HEK293 (cell line): ENCODE measurements around the gene RGS12.
A peak's percentile ranks its signal among the peaks of the same experiment; 100 is the strongest.

ENCODE experiments used
- CTCF ChIA-PET: fragments of 350-600 bp; formaldehyde crosslinking; extraction: SDS; loops from one replicate; lab custom pipeline; 2021; ENCODE audit warnings: antibody characterized with exemption; lab: Yijun Ruan, JAX
- POLR2A ChIA-PET: fragments of 300-600 bp; formaldehyde crosslinking; extraction: SDS; loops from one replicate; lab custom pipeline; 2020; ENCODE audit warnings: antibody characterized with exemption, inconsistent platforms; lab: Yijun Ruan, JAX
- H3K27ac ChIP-seq: fragments of 200-500 bp; sonication (Bioruptor generic); 2 replicates; pipeline ENCODE4 v1.5.1; 2014; ENCODE audit warnings: low read depth, low read length, control low read depth, inconsistent platforms; ENCODE audit errors: extremely low read depth
- H3K36me3 ChIP-seq, 2 experiments: fragments of 200-500 bp in 1 of 2; sonication (Bioruptor generic) in 1 of 2; 1 replicate in 1 of 2; 2 replicates in 1 of 2; pipeline ENCODE4 v1.5.1; 2014 to 2017; ENCODE audit warnings: inconsistent platforms in 2 of 2, low read length in 2 of 2; ENCODE audit not compliant: control insufficient read depth in 2 of 2, insufficient read depth in 1 of 2
- H3K4me1 ChIP-seq: fragments of 200-500 bp; sonication (Bioruptor generic); 2 replicates; pipeline ENCODE4 v1.5.1; 2014; ENCODE audit warnings: mild to moderate bottlenecking, low read length, inconsistent platforms; ENCODE audit not compliant: control insufficient read depth, insufficient read depth
- H3K4me3 ChIP-seq: 2 replicates; pipeline ENCODE4 v1.5.1; 2011; ENCODE audit warnings: low read depth, mild to moderate bottlenecking, control low read depth, low read length, moderate library complexity
- H3K9me3 ChIP-seq: fragments of 200-500 bp; sonication (Bioruptor generic); 2 replicates; pipeline ENCODE4 v1.5.1; 2014; ENCODE audit warnings: low read depth, low read length, inconsistent platforms; ENCODE audit not compliant: control insufficient read depth, insufficient read depth
- GLIS1 ChIP-seq: fragments of 450-650 bp; formaldehyde crosslinking; IDR thresholded peaks from 2 replicates; pipeline ENCODE4 v1.5.1; 2016; ENCODE audit warnings: missing biosample characterization, missing genetic modification characterization
- KLF1 ChIP-seq: fragments of 450-650 bp; formaldehyde crosslinking; IDR thresholded peaks from 2 replicates; pipeline ENCODE4 v1.5.1; 2016; ENCODE audit warnings: missing biosample characterization, missing genetic modification characterization
- TRIM28 ChIP-seq: IDR thresholded peaks from 2 replicates; pipeline ENCODE4 v1.6.1; 2011; ENCODE audit warnings: low read length, control low read depth, borderline replicate concordance
- ZBTB17 ChIP-seq: fragments of 450-650 bp; formaldehyde crosslinking; IDR thresholded peaks from 2 replicates; pipeline ENCODE4 v1.5.1; 2016; ENCODE audit warnings: missing biosample characterization, missing genetic modification characterization
- ZFHX2 ChIP-seq: fragments of 450-650 bp; formaldehyde crosslinking; conservative IDR thresholded peaks from 2 replicates; pipeline ENCODE4 v1.5.1; 2016; ENCODE audit warnings: missing biosample characterization, missing genetic modification characterization
- ZNF138 ChIP-seq: fragments of 450-650 bp; formaldehyde crosslinking; IDR thresholded peaks from 2 replicates; pipeline ENCODE4 v1.5.1; 2016; ENCODE audit warnings: missing biosample characterization, missing genetic modification characterization, borderline replicate concordance
- ZNF266 ChIP-seq: fragments of 450-650 bp; formaldehyde crosslinking; IDR thresholded peaks from 2 replicates; pipeline ENCODE4 v1.5.1; 2016; ENCODE audit warnings: missing biosample characterization, missing genetic modification characterization, low read depth
- ZNF626 ChIP-seq: fragments of 450-650 bp; sonication (Bioruptor Pico); formaldehyde crosslinking; IDR thresholded peaks from 2 replicates; pipeline ENCODE4 v1.5.1; 2018; ENCODE audit warnings: missing biosample characterization, missing genetic modification characterization, inconsistent platforms
- ZNF664 ChIP-seq: fragments of 450-650 bp; formaldehyde crosslinking; IDR thresholded peaks from 2 replicates; pipeline ENCODE4 v1.5.1; 2016; ENCODE audit warnings: missing biosample characterization, missing genetic modification characterization
- ZNF747 ChIP-seq: fragments of 450-650 bp; formaldehyde crosslinking; IDR thresholded peaks from 2 replicates; pipeline ENCODE4 v1.5.1; 2016; ENCODE audit warnings: missing biosample characterization, missing genetic modification characterization
- ZNF777 ChIP-seq: fragments of 450-650 bp; formaldehyde crosslinking; IDR thresholded peaks from 2 replicates; pipeline ENCODE4 v1.5.1; 2017; ENCODE audit warnings: missing biosample characterization, missing genetic modification characterization, borderline replicate concordance
- TF ChIP-seq, protein P1 (sequence below): fragments of 450-650 bp; formaldehyde crosslinking; IDR thresholded peaks from 2 replicates; pipeline ENCODE4 v1.5.1; 2016; ENCODE audit warnings: missing biosample characterization, missing genetic modification characterization, low read depth

Gene RGS12

GRCh38 chr4:3303565-3303824 is 10.7 kb downstream of the RGS12 start:
- ChIA-PET CTCF (interaction anchor here (0.6 kb wide), 1 partner anchor 9 kb away, joined by 5 read pairs; no protein-coding TSS in a partner anchor), POLR2A (interaction anchor here (1.2 kb wide), 1 partner anchor 11 kb away, joined by 3 read pairs; no protein-coding TSS in a partner anchor)
- no peak overlapping the region for H3K4me3 ChIP-seq
- H3K4me1 ChIP-seq, result no peaks in the 10 kb centered on the region
- H3K9me3 ChIP-seq, result no peaks in the 10 kb centered on the region
- no peaks in the 10 kb centered on the region for H3K36me3 ChIP-seq
- H3K27ac ChIP-seq, result no peak overlapping the region
- TF ChIP-seq ZNF626 (tag by site-specific recombination) (no peak), ZNF664 (tag by site-specific recombination) (no peak), ZNF138 (tag by site-specific recombination) (no peak), ZNF777 (tag by site-specific recombination) (no peak)

- TF ChIP-seq ZNF266 (tag by site-specific recombination), result no peak
- 0 out of 2 replicates have a peak, but pooled peaks have one; percentile 11 for TF ChIP-seq GLIS1 (tag by site-specific recombination)
- TF ChIP-seq ZNF747 (tag by site-specific recombination), result no peak
- TF ChIP-seq, all 188 proteins: peak for 1
Observed at GRCh38 chr4:3303923-3304710, 11.3 kb downstream of the RGS12 start.

GRCh38 chr4:3304831-3305609 is 12.2 kb downstream of the RGS12 start:
- TF ChIP-seq, protein P1, sequence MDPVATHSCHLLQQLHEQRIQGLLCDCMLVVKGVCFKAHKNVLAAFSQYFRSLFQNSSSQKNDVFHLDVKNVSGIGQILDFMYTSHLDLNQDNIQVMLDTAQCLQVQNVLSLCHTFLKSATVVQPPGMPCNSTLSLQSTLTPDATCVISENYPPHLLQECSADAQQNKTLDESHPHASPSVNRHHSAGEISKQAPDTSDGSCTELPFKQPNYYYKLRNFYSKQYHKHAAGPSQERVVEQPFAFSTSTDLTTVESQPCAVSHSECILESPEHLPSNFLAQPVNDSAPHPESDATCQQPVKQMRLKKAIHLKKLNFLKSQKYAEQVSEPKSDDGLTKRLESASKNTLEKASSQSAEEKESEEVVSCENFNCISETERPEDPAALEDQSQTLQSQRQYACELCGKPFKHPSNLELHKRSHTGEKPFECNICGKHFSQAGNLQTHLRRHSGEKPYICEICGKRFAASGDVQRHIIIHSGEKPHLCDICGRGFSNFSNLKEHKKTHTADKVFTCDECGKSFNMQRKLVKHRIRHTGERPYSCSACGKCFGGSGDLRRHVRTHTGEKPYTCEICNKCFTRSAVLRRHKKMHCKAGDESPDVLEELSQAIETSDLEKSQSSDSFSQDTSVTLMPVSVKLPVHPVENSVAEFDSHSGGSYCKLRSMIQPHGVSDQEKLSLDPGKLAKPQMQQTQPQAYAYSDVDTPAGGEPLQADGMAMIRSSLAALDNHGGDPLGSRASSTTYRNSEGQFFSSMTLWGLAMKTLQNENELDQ (tag by site-specific recombination), result no peak
- TF ChIP-seq ZFHX2 (tag by site-specific recombination), result peak; percentile 32; the same call in 1 of the 2 replicates
- no peak for TF ChIP-seq KLF1
- TF ChIP-seq ZBTB17 (tag by site-specific recombination), result peak; percentile 88
- peak; percentile 61; the same call in 1 of the 2 replicates for TF ChIP-seq TRIM28
- ChIA-PET CTCF (interaction anchor here (0.7 kb wide), 1 partner anchor 14 kb away, joined by 4 read pairs; no protein-coding TSS in a partner anchor), POLR2A (interaction anchor here (1.0 to 1.2 kb wide), 2 partner anchors 11 to 13 kb away, joined by 3 read pairs; no protein-coding TSS in a partner anchor)
- Histone ChIP-seq H3K27ac (no peak overlapping the region), H3K9me3 (no peaks in the 10 kb centered on the region), H3K4me3 (no peak overlapping the region; the same call in 1 of the 2 replicates), H3K4me1 (no peaks in the 10 kb centered on the region), H3K36me3 (no peaks in the 10 kb centered on the region)

More at GRCh38 chr4:3303923-3304710, 11.3 kb downstream of the RGS12 start:
- Histone ChIP-seq H3K9me3 (no peaks in the 10 kb centered on the region), H3K27ac (no peak overlapping the region), H3K4me3 (no peak overlapping the region), H3K4me1 (no peaks in the 10 kb centered on the region), H3K36me3 (no peaks in the 10 kb centered on the region)
- CTCF ChIA-PET, result interaction anchor here (0.6 to 0.7 kb wide), 2 partner anchors 8 to 15 kb away, joined by 4 to 5 read pairs; no protein-coding TSS in a partner anchor
- POLR2A ChIA-PET, result interaction anchor here (1.0 to 1.2 kb wide), 2 partner anchors 10 to 12 kb away, joined by 3 read pairs; no protein-coding TSS in a partner anchor
